IPS DF 19.7 (cell line): ENCODE results near the gene PRICKLE1.
A peak's percentile ranks its signal among the peaks of the same experiment; 100 is the strongest.
"Not testable (repeated sequence)": the region's sequence is repeated elsewhere in the genome, so short reads cannot be mapped to it uniquely, and the experiment has no call there.

Experiments
- DNase-seq: peaks from one replicate; pipeline ENCODE4 v3.0.0-alpha.2; 2013; ENCODE audit warnings: low read depth, low spot score

PRICKLE1 gene

GRCh38 chr12:42556917-42557316, 32.6 kb downstream of the PRICKLE1 start:
- no peak for DNase-seq

- no peak for DNase-seq
Observed at GRCh38 chr12:42552822-42553221, 36.7 kb downstream of the PRICKLE1 start.

DNA sequence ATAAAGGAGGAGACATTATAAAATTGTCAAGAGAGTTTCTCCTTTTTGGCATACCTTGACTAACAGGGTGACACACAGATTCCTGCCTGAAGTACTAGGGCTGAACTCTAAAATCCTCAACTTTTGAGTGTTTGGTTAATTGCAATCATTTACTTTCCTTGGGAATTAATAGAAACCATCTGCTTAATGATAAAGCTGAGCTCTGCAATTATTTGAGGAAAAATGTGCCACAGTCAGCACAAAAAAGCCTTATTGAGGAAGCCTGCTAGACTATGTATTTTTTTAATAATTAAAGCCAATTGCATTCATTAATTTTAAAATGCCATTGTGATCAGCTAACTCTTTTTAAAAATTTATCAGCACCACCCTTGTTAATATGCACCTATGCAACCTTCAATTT, 38.7 kb downstream of the PRICKLE1 start:
- DNase-seq, result no peak

DNA sequence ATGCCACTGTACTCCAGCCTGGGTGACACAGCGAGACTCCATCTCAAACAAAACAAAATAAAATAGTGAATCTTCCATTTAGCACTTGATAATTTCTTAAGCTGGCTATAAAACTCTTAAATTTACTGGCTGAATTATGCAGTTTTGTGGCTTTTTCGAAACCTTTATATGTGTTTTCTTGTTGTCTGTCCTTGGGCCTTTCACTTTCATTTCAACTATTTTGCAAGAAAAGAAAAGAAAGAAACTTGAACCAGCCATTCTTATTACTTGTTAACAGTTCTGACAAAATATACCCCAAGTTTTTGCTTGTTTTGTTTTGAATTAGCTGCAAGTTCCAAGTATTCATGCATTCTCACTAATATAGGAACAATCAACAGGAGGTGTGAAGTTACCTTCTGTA, 42.8 kb downstream of the PRICKLE1 start:
- DNase-seq, result no peak

- DNase-seq, result no peak
Observed at GRCh38 chr12:42541965-42542364, 47.6 kb downstream of the PRICKLE1 start.

DNA sequence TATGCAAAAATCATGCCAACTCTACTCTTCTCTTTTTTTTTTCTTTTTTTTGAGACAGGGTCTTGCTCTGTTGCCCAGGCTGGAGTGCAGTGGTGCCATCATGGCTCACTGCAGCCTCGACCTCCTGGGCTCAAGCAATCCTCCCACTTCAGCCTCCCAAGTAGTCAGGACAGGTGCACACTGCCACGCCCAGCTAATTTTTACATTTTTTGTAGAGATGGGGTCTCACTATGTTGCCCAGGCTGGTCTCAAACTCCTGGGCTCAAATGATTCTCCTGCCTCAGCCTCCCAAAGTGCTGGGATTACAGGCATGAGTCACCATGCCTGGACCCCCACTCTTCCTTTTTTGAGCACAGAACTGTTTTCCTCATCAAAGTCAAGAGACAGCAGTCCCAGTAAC, 48.2 kb downstream of the PRICKLE1 start:
- DNase-seq, result not testable (repeated sequence)

- no peak for DNase-seq
Observed at GRCh38 chr12:42539696-42540095, 49.9 kb downstream of the PRICKLE1 start.

- no peak for DNase-seq
Observed at GRCh38 chr12:42538203-42538602, 51.3 kb downstream of the PRICKLE1 start.

GRCh38 chr12:42534184-42534838, 55.2 kb downstream of the PRICKLE1 start:
- DNase-seq, result no peak

DNA sequence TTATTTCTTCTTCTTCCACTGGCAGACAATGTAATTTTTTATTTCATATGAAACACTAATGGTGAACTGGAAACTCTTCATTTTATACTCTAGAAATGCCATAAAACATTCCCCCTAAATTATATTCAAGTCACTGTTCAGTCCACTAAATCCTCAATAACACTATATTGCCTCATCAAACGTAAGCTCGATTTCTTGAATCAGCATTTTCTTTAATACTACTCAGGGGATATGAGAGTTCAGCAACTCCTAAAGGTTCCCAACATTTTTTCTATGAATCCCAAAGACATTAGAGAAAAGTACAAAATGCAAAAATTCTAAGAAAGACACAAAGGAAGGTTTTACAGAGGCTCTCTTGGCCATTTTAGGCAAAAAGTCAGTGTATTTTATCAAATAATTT, 59.3 kb downstream of the PRICKLE1 start:
- DNase-seq, result no peak

DNA sequence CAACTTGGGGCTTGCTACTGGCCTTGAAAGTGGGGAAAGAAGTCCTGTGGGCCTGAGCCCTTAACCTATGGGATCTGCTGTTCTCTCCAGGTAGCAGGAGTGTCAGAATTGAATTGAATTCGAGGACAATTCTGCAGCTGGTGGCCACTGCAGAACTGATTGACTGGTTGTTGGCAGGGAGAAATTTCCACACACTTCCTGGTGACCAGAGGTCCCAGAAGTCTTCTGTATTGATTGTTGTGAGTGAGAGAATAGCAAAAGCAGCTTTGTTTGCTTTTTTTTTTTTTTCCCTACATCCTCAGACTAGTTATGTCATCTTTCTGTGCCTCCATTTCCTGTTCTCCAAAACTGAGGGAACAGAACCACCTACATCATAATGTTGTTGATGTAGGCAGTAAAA, 64.1 kb downstream of the PRICKLE1 start:
- no peak for DNase-seq

DNA sequence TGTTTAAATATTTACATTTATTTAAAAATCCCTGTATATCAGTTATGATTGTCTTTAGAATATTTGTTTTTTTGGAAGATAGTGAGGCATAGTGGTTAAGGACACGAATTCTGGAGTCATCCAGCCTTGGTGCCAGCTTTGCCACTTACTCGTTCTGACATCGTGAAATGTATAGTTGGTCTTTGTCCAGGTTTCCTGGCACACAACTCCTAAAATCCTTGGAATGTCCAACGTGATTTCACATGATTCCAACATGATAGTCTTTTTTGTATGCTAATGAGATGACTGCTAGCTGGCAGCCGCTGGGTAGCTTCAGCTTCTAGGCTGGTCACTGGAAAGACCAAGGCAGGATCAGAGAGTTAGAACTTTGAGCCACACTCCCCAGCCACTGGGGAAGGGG, 64.8 kb downstream of the PRICKLE1 start:
- DNase-seq, result no peak

DNA sequence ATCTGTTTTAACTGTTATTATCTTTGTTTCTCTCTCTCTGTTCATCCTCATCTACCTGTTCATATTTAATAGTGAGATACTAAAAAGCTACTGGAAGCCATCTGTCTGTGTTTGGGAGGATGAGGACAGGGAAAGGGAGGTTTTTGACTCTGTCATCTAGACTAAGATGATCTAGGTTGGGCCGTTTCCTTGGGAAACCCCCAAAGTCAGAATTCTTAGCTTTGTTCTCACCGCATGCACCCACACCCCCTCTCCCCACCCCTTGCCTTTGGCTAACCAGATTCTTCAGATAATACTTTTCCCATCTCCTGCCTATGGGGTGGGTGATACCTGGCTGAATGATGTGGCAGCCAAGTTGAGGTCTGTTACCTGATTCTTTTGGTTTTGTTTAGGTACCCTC, 73.0 kb downstream of the PRICKLE1 start:
- no peak for DNase-seq

DNA sequence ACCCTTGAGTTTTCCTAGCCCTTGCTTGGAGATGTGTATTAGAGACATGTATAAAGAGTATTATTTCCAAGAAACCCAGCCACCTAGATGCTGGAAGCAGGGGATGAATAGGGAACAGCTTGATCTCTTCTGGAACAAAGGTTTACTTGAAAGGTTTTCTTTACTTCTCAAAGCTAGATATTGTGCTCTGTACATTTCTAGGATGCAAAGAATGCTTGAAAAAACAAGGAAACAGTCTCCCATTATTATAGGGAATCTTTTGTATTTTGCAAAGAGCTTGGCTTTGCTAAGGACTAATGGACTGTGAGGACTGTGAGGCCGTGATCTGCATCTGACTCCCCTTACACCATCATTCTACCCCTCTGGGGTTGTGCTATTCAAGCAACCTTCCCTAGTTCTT, 77.9 kb downstream of the PRICKLE1 start:
- DNase-seq, result no peak

DNA sequence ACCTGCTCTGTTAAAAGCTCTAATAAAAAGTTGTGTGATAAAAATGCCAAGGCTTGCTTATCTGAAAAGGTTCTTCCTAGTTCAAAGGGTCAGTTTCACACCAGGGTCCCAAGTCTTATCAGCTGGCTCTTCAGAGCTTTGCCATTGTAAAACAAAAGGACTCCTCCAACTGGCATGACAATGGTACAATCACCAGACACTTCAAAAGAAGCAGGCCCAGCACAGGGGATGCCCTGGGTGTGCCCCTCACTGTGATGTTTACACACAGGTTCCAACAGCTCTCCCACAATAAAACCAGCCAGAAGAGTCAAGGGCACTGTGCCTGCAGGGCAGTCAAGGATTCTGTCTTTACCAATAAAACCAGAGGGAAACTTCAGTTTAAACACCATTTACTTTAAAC, 78.7 kb downstream of the PRICKLE1 start:
- DNase-seq, result peak; percentile 38

DNA sequence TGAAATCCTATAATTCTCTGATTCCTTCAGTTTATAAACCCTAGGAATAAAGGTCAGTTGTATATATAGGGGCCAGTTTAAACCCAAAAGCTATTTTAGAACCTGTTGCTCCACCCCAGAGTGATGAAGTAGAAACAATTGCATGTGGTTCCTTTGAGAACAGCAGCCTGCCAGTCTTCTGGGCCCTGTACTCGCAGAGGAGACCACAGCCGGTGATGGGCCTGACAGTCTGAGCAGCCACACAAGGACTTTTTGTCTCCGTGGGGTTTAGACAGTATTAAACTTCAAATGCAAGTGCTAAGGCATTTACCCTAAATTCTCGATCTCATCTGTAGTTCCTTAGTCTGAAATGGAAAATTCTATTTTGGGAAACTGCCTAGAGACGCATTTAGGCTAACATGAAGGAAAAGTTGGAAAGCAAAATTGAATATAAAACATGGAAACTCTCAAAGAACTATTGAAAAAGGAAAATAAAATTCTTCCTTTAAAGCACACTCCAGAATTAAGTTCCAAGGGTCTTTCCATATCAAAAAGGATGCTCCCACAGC, 80.6 kb downstream of the PRICKLE1 start:
- DNase-seq, result no peak

DNA sequence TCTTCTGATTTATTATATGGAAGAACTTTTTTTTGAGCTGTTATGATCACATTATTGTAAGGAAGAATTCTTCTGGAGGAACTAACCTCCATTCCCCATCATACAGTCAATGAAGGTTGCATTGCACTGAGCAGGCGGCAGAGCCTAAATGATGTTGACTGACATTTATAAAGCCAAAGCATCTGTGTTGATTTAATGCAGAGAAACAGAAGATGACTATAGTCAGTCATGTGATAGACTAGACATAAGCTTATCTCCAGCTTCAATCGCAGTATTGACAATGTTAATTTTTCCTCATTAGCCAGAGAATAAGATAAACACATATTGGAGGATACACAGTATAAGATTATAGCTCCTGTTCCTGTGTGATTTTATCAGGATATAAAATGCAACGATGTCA, 82.0 kb downstream of the PRICKLE1 start:
- no peak for DNase-seq

GRCh38 chr12:42507081-42507480, 82.5 kb downstream of the PRICKLE1 start:
- no peak for DNase-seq

DNA sequence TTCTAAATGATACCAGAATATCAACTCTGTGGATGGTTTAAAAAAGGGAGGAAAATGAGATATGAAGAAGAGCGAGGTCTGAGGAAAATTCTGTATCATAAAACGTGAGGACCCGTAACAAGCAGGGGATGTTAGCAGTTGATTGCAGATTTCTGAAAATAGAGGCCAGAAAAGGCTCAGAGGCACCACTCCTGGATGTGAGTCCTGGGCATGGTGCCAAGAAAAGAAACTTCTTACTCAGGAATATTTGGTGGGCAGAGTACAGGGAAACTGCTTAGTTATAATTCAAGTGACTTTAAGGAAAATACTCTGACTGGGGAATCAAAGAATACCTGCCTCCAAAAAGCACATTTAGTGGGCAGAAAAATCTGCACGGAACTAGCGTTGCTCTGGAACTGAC, 85.5 kb downstream of the PRICKLE1 start:
- no peak for DNase-seq

GRCh38 chr12:42502682-42503081, 86.9 kb downstream of the PRICKLE1 start:
- DNase-seq, result no peak

DNA sequence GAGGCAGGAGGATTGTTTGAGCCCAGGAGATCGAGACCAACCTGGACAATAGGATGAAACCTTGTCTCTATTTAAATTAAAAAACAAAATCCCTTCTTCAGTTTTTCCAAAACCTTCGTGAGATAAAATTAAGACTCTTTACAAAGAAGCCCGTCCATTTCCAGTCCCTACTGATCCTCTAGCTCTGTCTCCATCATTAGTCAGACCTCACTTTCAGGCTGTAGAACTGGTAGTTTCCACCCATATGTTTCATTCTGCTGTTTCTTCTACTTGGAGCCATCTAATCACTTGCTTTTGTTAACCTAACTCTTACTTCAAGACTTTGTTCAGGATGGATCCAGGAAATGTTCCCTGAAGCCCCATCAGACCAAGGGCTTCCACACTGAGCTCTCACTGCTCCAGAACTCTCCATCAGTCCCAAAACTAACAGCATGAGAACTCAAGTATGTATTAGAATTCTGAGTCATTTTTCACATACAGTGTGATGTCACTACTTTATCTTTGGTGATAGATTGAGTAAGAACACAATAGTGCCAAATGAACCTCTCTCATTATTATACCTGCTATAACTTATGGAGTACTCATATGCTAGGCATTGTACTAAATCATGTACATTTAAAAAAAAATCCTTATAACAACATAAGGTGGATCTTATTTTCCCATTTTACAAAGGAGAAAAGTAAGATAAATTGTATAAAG, 90.8 kb downstream of the PRICKLE1 start:
- DNase-seq, result no peak

DNA sequence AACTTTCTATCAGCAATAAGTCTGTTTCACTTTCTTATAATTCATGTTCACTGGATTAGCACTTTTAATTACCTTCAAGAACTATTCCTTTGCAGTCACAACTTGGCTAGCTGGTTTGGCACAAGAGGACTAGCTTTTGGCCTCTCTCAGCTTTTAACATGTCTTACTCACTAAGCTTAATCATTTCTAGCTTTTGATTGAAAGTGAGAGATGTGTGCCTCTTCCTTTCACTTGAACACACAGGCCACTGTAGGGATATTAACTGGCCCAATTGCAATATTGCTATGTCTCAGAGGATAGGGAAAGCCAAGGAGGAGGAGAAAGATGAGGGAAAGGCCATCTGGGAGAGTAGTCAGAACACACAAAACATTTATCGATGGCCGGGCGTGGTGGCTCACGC, 92.7 kb downstream of the PRICKLE1 start:
- no peak for DNase-seq

GRCh38 chr12:42495244-42495643, 94.3 kb downstream of the PRICKLE1 start:
- DNase-seq, result no peak
